ENCODE measurements around the gene CRB3. TPM values are rescaled to one million over a fixed set of nuclear protein-coding genes. Genes with fewer than 3 reads are reported as not detected.

Gene CRB3
- total and polyA plus RNA-seq, 2 of the 13 experiments (the other 11 are each of a cell fraction or from before 2014, with no cell fraction given) = 10.6 to 25.6 TPM

- TF ChIP-seq ZNF503 (CRISPR knock-in tag; IDR thresholded peaks at IDR 0.05) = 0 out of 2 replicates have a peak, but pooled peaks have one; percentile 8
- peak; percentile 50; the same call in 1 of the 2 replicates for TF ChIP-seq ZBTB7B (CRISPR knock-in tag; IDR thresholded peaks at IDR 0.05)
- peak; percentile 55; the same call in 1 of the 2 replicates for TF ChIP-seq ESRRA (CRISPR knock-in tag; IDR thresholded peaks at IDR 0.05; ENCODE audit: low read depth)
- peak; percentile 85; the same call in 1 of the 2 replicates for TF ChIP-seq HNRNPUL1 (IDR thresholded peaks at IDR 0.05; ENCODE audit: low read depth, low read length)
- peak; percentile 85; the same call in 1 of the 2 replicates for TF ChIP-seq ZNF788 (CRISPR knock-in tag; IDR thresholded peaks at IDR 0.05; ENCODE audit: borderline replicate concordance)
- TF ChIP-seq RXRA (CRISPR knock-in tag; IDR thresholded peaks at IDR 0.05) = peak; percentile 67
- peak; percentile 33; the same call in 1 of the 2 replicates for TF ChIP-seq HNF4A (CRISPR knock-in tag; IDR thresholded peaks at IDR 0.05)
- 0 out of 2 replicates have a peak, but pooled peaks have one; percentile 27 for TF ChIP-seq NFATC3 (CRISPR knock-in tag; IDR thresholded peaks at IDR 0.05)
- no peak for TF ChIP-seq SIX4 (CRISPR knock-in tag; IDR thresholded peaks at IDR 0.05)
- peak; percentile 19; the same call in 1 of the 2 replicates for TF ChIP-seq LBX2 (CRISPR knock-in tag; IDR thresholded peaks at IDR 0.05; ENCODE audit: borderline replicate concordance)
- peak; percentile 41; the same call in 1 of the 2 replicates for TF ChIP-seq REPIN1 (CRISPR knock-in tag; IDR thresholded peaks at IDR 0.05; ENCODE audit: borderline replicate concordance, low read depth)
- peak; percentile 96 for TF ChIP-seq ZNF142 (CRISPR knock-in tag; IDR thresholded peaks at IDR 0.05)
- 0 out of 2 replicates have a peak, but pooled peaks have one; percentile 56 for TF ChIP-seq KDM3A (CRISPR knock-in tag; IDR thresholded peaks at IDR 0.05; ENCODE audit: low read depth)
- TF ChIP-seq TFDP2 (CRISPR knock-in tag; IDR thresholded peaks at IDR 0.05) = 0 out of 2 replicates have a peak, but pooled peaks have one; percentile 22
- peak; percentile 15 for TF ChIP-seq XRCC5 (optimal IDR thresholded peaks at IDR 0.05; ENCODE audit: low read length)
- TF ChIP-seq TFAP4 (IDR thresholded peaks at IDR 0.05; ENCODE audit: borderline replicate concordance, low read depth) = peak; percentile 53; the same call in 1 of the 2 replicates
- TF ChIP-seq KAT8 (CRISPR knock-in tag; IDR thresholded peaks at IDR 0.05) = peak; percentile 55
Observed at GRCh38 chr19:6464070-6464873, at the start of gene CRB3 (continued).

Measured in HepG2 (cell line).